ENCODE data around the gene RFTN2. TPM values are rescaled to one million over a fixed set of nuclear protein-coding genes. Genes with fewer than 3 reads are reported as not detected.
A peak's percentile ranks its signal among the peaks of the same experiment; 100 is the strongest.
"Not testable (repeated sequence)": the region's sequence is repeated elsewhere in the genome, so short reads cannot be mapped to it uniquely, and the experiment has no call there.

The RFTN2 gene
- total and polyA plus RNA-seq, 2 of the 13 experiments (the other 11 are each of a cell fraction or from before 2014, with no cell fraction given), result not detected

- 100% methylated on average over 2 of the region's 2 CpGs for WGBS (ENCODE audit: low lambda C conversion rate)
- peaks cover 4 to 41% of the 10 kb centered on the region in 2 experiments for H3K36me3 ChIP-seq (replicated peaks in 1 of 2; ENCODE audit: control insufficient read depth in 1 of 2, insufficient read depth in 2 of 2, low read length in 2 of 2)
- H3K4me2 ChIP-seq (ENCODE audit: low read depth, low read length); H2AFZ ChIP-seq (ENCODE audit: low read length); DNase-seq (ENCODE audit: low spot score); CTCF ChIA-PET (ENCODE audit: low intra/inter-chr PET ratio, low total read pairs); H3K27me3 ChIP-seq (ENCODE audit: control insufficient read depth in 1 of 2, insufficient read depth in 2 of 2, low read length in 2 of 2); H3K79me2 ChIP-seq (ENCODE audit: insufficient read depth, low read length); H3K4me3 ChIP-seq (replicated peaks in 1 of 3; ENCODE audit: insufficient read depth in 1 of 3, low read depth in 2 of 3, low read length in 3 of 3); H3K4me1 ChIP-seq (ENCODE audit: insufficient read depth, low read length); H4K20me1 ChIP-seq (ENCODE audit: insufficient read depth, low read length); H3K9me3 ChIP-seq (ENCODE audit: low read length); ATAC-seq; intact Hi-C loops (cut with micrococcal nuclease; ENCODE audit: unreplicated experiment); H3K9ac ChIP-seq (ENCODE audit: insufficient read depth, low read depth, low read length); POLR2A ChIA-PET; in situ Hi-C loops (cut with HindIII; ENCODE audit: extremely low pct_ligation_motif_present, low pct_unique_long_range_greater_than_20kb); H3K27ac ChIP-seq (ENCODE audit: extremely low read length, insufficient read depth, low read length); BruUV-seq (replicated peaks); FAIRE-seq: not testable (repeated sequence)
Observed at GRCh38 chr2:197551260-197551659, 124.1 kb downstream of the RFTN2 start.

- TF ChIP-seq HINFP (CRISPR knock-in tag; IDR thresholded peaks at IDR 0.05; ENCODE audit: low read depth) (no peak), ZNF326 (CRISPR knock-in tag; IDR thresholded peaks at IDR 0.05; ENCODE audit: borderline replicate concordance) (no peak)
- TF ChIP-seq, protein P1, sequence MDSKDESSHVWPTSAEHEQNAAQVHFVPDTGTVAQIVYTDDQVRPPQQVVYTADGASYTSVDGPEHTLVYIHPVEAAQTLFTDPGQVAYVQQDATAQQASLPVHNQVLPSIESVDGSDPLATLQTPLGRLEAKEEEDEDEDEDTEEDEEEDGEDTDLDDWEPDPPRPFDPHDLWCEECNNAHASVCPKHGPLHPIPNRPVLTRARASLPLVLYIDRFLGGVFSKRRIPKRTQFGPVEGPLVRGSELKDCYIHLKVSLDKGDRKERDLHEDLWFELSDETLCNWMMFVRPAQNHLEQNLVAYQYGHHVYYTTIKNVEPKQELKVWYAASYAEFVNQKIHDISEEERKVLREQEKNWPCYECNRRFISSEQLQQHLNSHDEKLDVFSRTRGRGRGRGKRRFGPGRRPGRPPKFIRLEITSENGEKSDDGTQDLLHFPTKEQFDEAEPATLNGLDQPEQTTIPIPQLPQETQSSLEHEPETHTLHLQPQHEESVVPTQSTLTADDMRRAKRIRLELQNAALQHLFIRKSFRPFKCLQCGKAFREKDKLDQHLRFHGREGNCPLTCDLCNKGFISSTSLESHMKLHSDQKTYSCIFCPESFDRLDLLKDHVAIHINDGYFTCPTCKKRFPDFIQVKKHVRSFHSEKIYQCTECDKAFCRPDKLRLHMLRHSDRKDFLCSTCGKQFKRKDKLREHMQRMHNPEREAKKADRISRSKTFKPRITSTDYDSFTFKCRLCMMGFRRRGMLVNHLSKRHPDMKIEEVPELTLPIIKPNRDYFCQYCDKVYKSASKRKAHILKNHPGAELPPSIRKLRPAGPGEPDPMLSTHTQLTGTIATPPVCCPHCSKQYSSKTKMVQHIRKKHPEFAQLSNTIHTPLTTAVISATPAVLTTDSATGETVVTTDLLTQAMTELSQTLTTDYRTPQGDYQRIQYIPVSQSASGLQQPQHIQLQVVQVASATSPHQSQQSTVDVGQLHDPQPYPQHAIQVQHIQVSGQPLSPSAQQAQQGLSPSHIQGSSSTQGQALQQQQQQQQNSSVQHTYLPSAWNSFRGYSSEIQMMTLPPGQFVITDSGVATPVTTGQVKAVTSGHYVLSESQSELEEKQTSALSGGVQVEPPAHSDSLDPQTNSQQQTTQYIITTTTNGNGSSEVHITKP (CRISPR knock-in tag; IDR thresholded peaks at IDR 0.05; ENCODE audit: low read depth), result no peak
- in situ Hi-C loops (cut with HindIII; ENCODE audit: extremely low pct_ligation_motif_present, low pct_unique_long_range_greater_than_20kb), result no loop called here
- DNase-seq (ENCODE audit: low spot score), result no peak
- H3K9me3 ChIP-seq (ENCODE audit: low read length), result no peaks in the 10 kb centered on the region
- no peak overlapping the region for H2AFZ ChIP-seq (ENCODE audit: low read length)
- H3K27ac ChIP-seq (ENCODE audit: extremely low read length, insufficient read depth, low read length), result no peak overlapping the region
- WGBS (ENCODE audit: low lambda C conversion rate), result 86% methylated on average over 5 of the region's 5 CpGs
- intact Hi-C loops (cut with micrococcal nuclease; ENCODE audit: unreplicated experiment), result no loop called here
- peak; percentile 65 for ATAC-seq
- no peak overlapping the region for H3K4me2 ChIP-seq (ENCODE audit: low read depth, low read length)
- peaks cover 7% of the 10 kb centered on the region; the same call in 1 of the 2 replicates for H3K4me1 ChIP-seq (ENCODE audit: insufficient read depth, low read length)
- no peaks in the 10 kb centered on the region for H3K27me3 ChIP-seq (ENCODE audit: control insufficient read depth in 1 of 2, insufficient read depth in 2 of 2, low read length in 2 of 2)
- ChIA-PET CTCF (ENCODE audit: low intra/inter-chr PET ratio, low total read pairs) (no interaction called here), POLR2A (interaction anchor here (1.4 to 1.6 kb wide), 2 partner anchors 33 to 96 kb away, joined by 3 to 4 read pairs; partner anchors contain the start of genes COQ10B and MOB4)
- H3K36me3 ChIP-seq (replicated peaks in 1 of 2; ENCODE audit: control insufficient read depth in 1 of 2, insufficient read depth in 2 of 2, low read length in 2 of 2), result peaks cover 5 to 38% of the 10 kb centered on the region in 2 experiments
- BruUV-seq (replicated peaks), result no TSS peak
- no peak overlapping the region for H3K4me3 ChIP-seq (replicated peaks in 1 of 3; ENCODE audit: insufficient read depth in 1 of 3, low read depth in 2 of 3, low read length in 3 of 3)
- H3K9ac ChIP-seq (ENCODE audit: insufficient read depth, low read depth, low read length), result no peak overlapping the region
- FAIRE-seq, result no peak
- no peaks in the 10 kb centered on the region for H4K20me1 ChIP-seq (ENCODE audit: insufficient read depth, low read length)
- H3K79me2 ChIP-seq (ENCODE audit: insufficient read depth, low read length), result no peaks in the 10 kb centered on the region
Observed at GRCh38 chr2:197548582-197548981, 126.8 kb downstream of the RFTN2 start.

Measured in HepG2 (cell line).